ENCODE measurements around the gene TTLL6. TPM values are rescaled to one million over a fixed set of nuclear protein-coding genes. Genes with fewer than 3 reads are reported as not detected.
A peak's percentile ranks its signal among the peaks of the same experiment; 100 is the strongest.

TTLL6 gene
- total RNA-seq, 1 experiment from 2014 or later = 3.4 TPM

DNA sequence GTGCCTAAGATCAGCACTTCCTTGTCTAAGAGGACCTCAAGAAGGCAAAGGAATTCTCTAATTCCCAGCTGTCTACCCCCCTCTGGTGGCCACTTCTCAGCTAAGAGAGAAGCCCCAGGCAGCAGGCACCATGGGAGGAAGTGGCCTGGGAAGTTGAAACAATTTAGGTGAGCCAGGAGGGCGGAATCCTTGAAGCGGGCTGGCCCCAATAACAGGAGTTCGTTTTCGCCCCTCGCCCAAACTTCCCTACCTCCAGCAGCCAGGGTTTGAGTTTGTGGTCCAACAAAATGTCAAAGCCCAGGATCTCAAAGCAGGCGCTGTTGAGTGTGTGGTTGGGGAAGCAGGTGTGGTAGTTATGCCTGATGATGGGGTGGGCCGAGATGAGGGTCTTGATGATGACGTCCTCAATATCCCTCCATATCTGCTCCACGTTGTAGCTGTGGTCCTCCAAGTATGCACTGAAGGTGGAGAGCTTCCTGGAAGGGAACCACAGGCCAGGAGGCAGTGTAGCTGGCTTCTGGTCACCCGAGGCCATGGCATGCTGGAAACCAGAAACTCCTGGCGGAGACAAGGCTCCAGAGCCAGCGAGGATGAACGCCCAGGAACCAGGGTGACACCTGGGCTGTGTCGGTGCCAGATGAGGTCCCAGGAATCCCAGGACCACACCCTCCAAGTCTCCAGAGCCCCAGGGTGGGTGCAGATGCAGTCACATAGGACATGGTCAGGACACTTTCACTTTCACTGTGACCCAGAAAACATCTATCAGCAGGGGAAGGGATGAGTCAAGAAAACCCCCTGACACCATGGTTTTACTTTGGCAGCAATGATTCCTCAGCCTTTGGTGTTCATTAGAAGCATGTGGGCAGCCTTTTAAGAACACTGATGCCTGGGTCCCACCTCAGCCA lies 25.6 kb downstream of the TTLL6 start:
- CTCF ChIA-PET = interaction anchor here (0.7 to 6.2 kb wide), 50 partner anchors 8 to 244 kb away, joined by 3 to 148 read pairs (median 6); partner anchors contain the start of genes ATP5MC1, HOXB13, PRAC1 and PRAC2
- peaks cover 2% of the 10 kb centered on the region; the same call in 1 of the 2 replicates for H3K27me3 Mint-ChIP-seq (ENCODE audit: low read depth)

DNA sequence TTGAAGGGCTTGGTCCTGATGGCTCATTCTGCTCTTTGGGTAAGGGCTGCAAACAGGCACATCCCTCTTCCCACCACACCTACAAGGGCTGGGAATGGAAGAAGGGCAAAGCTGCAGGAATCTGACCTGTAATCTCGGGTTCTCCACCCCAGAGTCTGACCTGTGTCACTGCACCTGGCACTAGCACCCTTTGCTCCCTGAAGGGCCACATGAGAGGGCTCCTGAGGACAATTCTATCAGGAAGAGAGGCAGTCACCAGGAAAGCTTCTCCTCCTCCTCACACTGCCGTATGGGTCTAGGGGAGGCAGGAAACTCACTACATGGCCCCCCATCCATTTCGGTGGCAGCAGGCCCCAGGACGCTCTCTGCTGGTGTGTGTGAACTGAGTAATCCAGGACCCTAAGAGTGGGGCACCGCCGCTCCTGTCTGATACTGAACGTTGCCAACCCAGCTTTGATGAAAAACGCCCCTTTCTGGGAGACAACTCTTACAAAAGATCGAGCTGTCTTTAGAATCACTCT lies 26.4 kb downstream of the TTLL6 start:
- Mint-ChIP-seq H3K27ac (no peak overlapping the region), H3K9me3 (no peaks in the 10 kb centered on the region), H3K36me3 (no peaks in the 10 kb centered on the region), H3K4me3 (no peak overlapping the region; the same call in 1 of the 2 replicates), H3K4me1 (peaks cover 9% of the 10 kb centered on the region), H3K27me3 (ENCODE audit: low read depth) (peaks cover 2% of the 10 kb centered on the region; the same call in 1 of the 2 replicates)
- ATAC-seq (peak; percentile 50), DNase-seq (ENCODE audit: low spot score) (no peak)
- ChIA-PET CTCF (interaction anchor here (0.7 to 6.2 kb wide), 50 partner anchors 9 to 245 kb away, joined by 3 to 148 read pairs (median 6); partner anchors contain the start of genes ATP5MC1, HOXB13, PRAC1 and PRAC2), POLR2A (interaction anchor here (0.8 to 1.4 kb wide), 4 partner anchors 9 to 112 kb away, joined by 4 to 5 read pairs (median 4); no protein-coding TSS in a partner anchor)
- TF ChIP-seq RORB (CRISPR knock-in tag; IDR thresholded peaks at IDR 0.05) (no peak), ETV6 (CRISPR knock-in tag; IDR thresholded peaks at IDR 0.05) (no peak), TEAD4 (CRISPR knock-in tag; IDR thresholded peaks at IDR 0.05) (no peak), CREB1 (CRISPR knock-in tag; IDR thresholded peaks at IDR 0.05) (no peak), RELA (CRISPR knock-in tag; IDR thresholded peaks at IDR 0.05; ENCODE audit: borderline replicate concordance) (no peak), JUN (CRISPR knock-in tag; IDR thresholded peaks at IDR 0.05) (no peak), ELF4 (CRISPR knock-in tag; IDR thresholded peaks at IDR 0.05; ENCODE audit: low read depth) (no peak), ZNF232 (CRISPR knock-in tag; IDR thresholded peaks at IDR 0.05) (no peak)
- TF ChIP-seq, protein P1, sequence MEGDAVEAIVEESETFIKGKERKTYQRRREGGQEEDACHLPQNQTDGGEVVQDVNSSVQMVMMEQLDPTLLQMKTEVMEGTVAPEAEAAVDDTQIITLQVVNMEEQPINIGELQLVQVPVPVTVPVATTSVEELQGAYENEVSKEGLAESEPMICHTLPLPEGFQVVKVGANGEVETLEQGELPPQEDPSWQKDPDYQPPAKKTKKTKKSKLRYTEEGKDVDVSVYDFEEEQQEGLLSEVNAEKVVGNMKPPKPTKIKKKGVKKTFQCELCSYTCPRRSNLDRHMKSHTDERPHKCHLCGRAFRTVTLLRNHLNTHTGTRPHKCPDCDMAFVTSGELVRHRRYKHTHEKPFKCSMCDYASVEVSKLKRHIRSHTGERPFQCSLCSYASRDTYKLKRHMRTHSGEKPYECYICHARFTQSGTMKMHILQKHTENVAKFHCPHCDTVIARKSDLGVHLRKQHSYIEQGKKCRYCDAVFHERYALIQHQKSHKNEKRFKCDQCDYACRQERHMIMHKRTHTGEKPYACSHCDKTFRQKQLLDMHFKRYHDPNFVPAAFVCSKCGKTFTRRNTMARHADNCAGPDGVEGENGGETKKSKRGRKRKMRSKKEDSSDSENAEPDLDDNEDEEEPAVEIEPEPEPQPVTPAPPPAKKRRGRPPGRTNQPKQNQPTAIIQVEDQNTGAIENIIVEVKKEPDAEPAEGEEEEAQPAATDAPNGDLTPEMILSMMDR (IDR thresholded peaks at IDR 0.05) = no peak
- TF ChIP-seq, protein P2, sequence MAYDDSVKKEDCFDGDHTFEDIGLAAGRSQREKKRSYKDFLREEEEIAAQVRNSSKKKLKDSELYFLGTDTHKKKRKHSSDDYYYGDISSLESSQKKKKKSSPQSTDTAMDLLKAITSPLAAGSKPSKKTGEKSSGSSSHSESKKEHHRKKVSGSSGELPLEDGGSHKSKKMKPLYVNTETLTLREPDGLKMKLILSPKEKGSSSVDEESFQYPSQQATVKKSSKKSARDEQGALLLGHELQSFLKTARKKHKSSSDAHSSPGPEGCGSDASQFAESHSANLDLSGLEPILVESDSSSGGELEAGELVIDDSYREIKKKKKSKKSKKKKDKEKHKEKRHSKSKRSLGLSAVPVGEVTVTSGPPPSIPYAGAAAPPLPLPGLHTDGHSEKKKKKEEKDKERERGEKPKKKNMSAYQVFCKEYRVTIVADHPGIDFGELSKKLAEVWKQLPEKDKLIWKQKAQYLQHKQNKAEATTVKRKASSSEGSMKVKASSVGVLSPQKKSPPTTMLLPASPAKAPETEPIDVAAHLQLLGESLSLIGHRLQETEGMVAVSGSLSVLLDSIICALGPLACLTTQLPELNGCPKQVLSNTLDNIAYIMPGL (CRISPR knock-in tag; IDR thresholded peaks at IDR 0.05) = no peak
- TF ChIP-seq, protein P3, sequence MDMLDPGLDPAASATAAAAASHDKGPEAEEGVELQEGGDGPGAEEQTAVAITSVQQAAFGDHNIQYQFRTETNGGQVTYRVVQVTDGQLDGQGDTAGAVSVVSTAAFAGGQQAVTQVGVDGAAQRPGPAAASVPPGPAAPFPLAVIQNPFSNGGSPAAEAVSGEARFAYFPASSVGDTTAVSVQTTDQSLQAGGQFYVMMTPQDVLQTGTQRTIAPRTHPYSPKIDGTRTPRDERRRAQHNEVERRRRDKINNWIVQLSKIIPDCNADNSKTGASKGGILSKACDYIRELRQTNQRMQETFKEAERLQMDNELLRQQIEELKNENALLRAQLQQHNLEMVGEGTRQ (CRISPR knock-in tag; IDR thresholded peaks at IDR 0.05) = no peak
- TF ChIP-seq, protein P4, sequence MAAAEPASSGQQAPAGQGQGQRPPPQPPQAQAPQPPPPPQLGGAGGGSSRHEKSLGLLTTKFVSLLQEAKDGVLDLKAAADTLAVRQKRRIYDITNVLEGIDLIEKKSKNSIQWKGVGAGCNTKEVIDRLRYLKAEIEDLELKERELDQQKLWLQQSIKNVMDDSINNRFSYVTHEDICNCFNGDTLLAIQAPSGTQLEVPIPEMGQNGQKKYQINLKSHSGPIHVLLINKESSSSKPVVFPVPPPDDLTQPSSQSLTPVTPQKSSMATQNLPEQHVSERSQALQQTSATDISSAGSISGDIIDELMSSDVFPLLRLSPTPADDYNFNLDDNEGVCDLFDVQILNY (CRISPR knock-in tag; IDR thresholded peaks at IDR 0.05) = no peak

More for the DNA sequence above, 25.6 kb downstream of the TTLL6 start:
- no peak overlapping the region for H3K27ac Mint-ChIP-seq
- H3K9me3 Mint-ChIP-seq = no peaks in the 10 kb centered on the region
- POLR2A ChIA-PET = interaction anchor here (0.8 to 1.4 kb wide), 4 partner anchors 10 to 113 kb away, joined by 4 to 5 read pairs (median 4); no protein-coding TSS in a partner anchor
- H3K36me3 Mint-ChIP-seq = no peaks in the 10 kb centered on the region
- peaks cover 9% of the 10 kb centered on the region for H3K4me1 Mint-ChIP-seq
- no peak overlapping the region for H3K4me3 Mint-ChIP-seq
- DNase-seq (ENCODE audit: low spot score) (peak; percentile 85), ATAC-seq (peak; percentile 92)
- TF ChIP-seq, protein P5, sequence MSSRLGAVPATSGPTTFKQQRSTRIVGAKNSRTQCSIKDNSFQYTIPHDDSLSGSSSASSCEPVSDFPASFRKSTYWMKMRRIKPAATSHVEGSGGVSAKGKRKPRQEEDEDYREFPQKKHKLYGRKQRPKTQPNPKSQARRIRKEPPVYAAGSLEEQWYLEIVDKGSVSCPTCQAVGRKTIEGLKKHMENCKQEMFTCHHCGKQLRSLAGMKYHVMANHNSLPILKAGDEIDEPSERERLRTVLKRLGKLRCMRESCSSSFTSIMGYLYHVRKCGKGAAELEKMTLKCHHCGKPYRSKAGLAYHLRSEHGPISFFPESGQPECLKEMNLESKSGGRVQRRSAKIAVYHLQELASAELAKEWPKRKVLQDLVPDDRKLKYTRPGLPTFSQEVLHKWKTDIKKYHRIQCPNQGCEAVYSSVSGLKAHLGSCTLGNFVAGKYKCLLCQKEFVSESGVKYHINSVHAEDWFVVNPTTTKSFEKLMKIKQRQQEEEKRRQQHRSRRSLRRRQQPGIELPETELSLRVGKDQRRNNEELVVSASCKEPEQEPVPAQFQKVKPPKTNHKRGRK (CRISPR knock-in tag; IDR thresholded peaks at IDR 0.05; ENCODE audit: borderline replicate concordance) = no peak
- TF ChIP-seq, protein P6, sequence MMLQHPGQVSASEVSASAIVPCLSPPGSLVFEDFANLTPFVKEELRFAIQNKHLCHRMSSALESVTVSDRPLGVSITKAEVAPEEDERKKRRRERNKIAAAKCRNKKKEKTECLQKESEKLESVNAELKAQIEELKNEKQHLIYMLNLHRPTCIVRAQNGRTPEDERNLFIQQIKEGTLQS (CRISPR knock-in tag; conservative IDR thresholded peaks at IDR 0.05) = no peak
- TF ChIP-seq RELA (CRISPR knock-in tag; IDR thresholded peaks at IDR 0.05; ENCODE audit: borderline replicate concordance) = no peak
- TF ChIP-seq, protein P1 (IDR thresholded peaks at IDR 0.05) = peak; percentile 45; the same call in 1 of the 2 replicates
- TF ChIP-seq, protein P2 (CRISPR knock-in tag; IDR thresholded peaks at IDR 0.05) = no peak

Data from WTC11 (cell line).